Lower leg skin (tissue), 4 donors: ENCODE data around the gene SEPTIN8. TPM values are rescaled to one million over a fixed set of nuclear protein-coding genes. Genes with fewer than 3 reads are reported as not detected.

Experiments used
- DNase-seq, 2 donors: peaks; one replicate each; pipeline ENCODE4 v3.0.0-alpha.2; 2019; ENCODE audit warnings: low spot score in 2 of 2
- H3K4me3 ChIP-seq: fragments of 200-600 bp; sonication (generic); 2 replicates; pipeline ENCODE4 v1.5.1; 2017; ENCODE audit warnings: mild to moderate bottlenecking, low read depth; ENCODE audit not compliant: poor library complexity, severe bottlenecking
- CTCF ChIP-seq, 3 donors: fragments of 450-650 bp; IDR thresholded peaks; one replicate each; pipeline ENCODE4 v1.5.1; 2016; ENCODE audit warnings: antibody characterized with exemption in 3 of 3, mild to moderate bottlenecking in 3 of 3, moderate library complexity in 2 of 3
- POLR2A ChIP-seq, 2 donors: fragments of 450-650 bp; IDR thresholded peaks; one replicate each; pipeline ENCODE4 v1.6.1; 2016 to 2017; ENCODE audit warnings: antibody characterized with exemption in 2 of 2, mild to moderate bottlenecking in 1 of 2, moderate library complexity in 1 of 2
- WGBS, 2 donors: methylation state at CpG; one replicate each; pipeline ENCODE4 v1.1.5; 2018; 5-methylcytosine and 5-hydroxymethylcytosine counted together
- intact Hi-C: fragments of 100-400 bp; cut with DNase I; formaldehyde crosslinking; loops from one replicate; pipeline ENCODE4 v1.15.0; 2023; ENCODE audit warnings: low total_unique reads
- total RNA-seq, 4 donors: library from RNA; depleted of rRNA; stranded (reverse); fragments of >200 nt; gene quantifications; one replicate each; pipeline ENCODE4 v1.1.0, GENCODE V29; 2016

The SEPTIN8 gene
- total RNA-seq, 4 donors from 2014 or later: 70.0 to 99.6 (median 87.8) TPM

GRCh38 chr5:132814503-132815294, 37.7 kb upstream of the SEPTIN8 start:
- intact Hi-C loops: loop anchor here (10.0 kb wide), 2 partner anchors 60 to 290 kb away; no protein-coding TSS in a partner anchor
- 96 to 97% methylated on average over 7 to 30 of the region's 81 CpGs for WGBS, 2 donors
- no peak for DNase-seq
- no peak overlapping the region for H3K4me3 ChIP-seq
- TF ChIP-seq POLR2A (IDR thresholded peaks at IDR 0.05): no peak
- no peak for TF ChIP-seq CTCF (IDR thresholded peaks at IDR 0.05)

- DNase-seq: peak in 1 of 2 donors; percentile 83
- intact Hi-C loops: loop anchor here (10.0 kb wide), 2 partner anchors 59 to 289 kb away; no protein-coding TSS in a partner anchor
- H3K4me3 ChIP-seq: no peak overlapping the region
- 0% methylated on average over 2 to 17 of the region's 110 CpGs for WGBS, 2 donors
- TF ChIP-seq CTCF (IDR thresholded peaks at IDR 0.05) (no peak), POLR2A (IDR thresholded peaks at IDR 0.05) (no peak)
These were observed 36.8 kb upstream of the SEPTIN8 start for GRCh38 chr5:132813599-132814502.

GRCh38 chr5:132812781-132813598, 36.0 kb upstream of the SEPTIN8 start, which contains the start of gene SOWAHA:
TSS of gene SOWAHA (plus strand) at chr5:132813302. CDS start at chr5:132813622, 320 bp downstream.
- peak in 1 of 2 donors; percentile 81 for DNase-seq
- intact Hi-C loops: loop anchor here (10.0 kb wide), 2 partner anchors 58 to 288 kb away; no protein-coding TSS in a partner anchor
- no peak for TF ChIP-seq CTCF (IDR thresholded peaks at IDR 0.05)
- TF ChIP-seq POLR2A (IDR thresholded peaks at IDR 0.05): no peak
- 5 to 6% methylated on average over 29 to 61 of the region's 68 CpGs for WGBS, 2 donors
- H3K4me3 ChIP-seq: no peak within 1 kb of the TSS

GRCh38 chr5:132812123-132812765, 35.2 kb upstream of the SEPTIN8 start:
- WGBS, 2 donors: 61 to 74% methylated on average over 18 of the region's 18 CpGs
- intact Hi-C loops: loop anchor here (10.0 kb wide), 2 partner anchors 57 to 287 kb away; no protein-coding TSS in a partner anchor
- H3K4me3 ChIP-seq: no peak overlapping the region
- TF ChIP-seq CTCF (IDR thresholded peaks at IDR 0.05) (no peak), POLR2A (IDR thresholded peaks at IDR 0.05) (no peak)
- no peak for DNase-seq
